NCI-H2081 treated with DMSO at 0.1 percent for 48 hours (cell line): ENCODE data around the gene GAGE13.
"Not testable (repeated sequence)": the region's sequence is repeated elsewhere in the genome, so short reads cannot be mapped to it uniquely, and the experiment has no call there.

Experiments
- DNase-seq: peaks from one replicate; lab custom pipeline; 2025; lab: John Stamatoyannopoulos, UW

Gene GAGE13

GRCh38 chrX:49331841-49332240 lies 459 bp downstream of the GAGE13 start:
- DNase-seq, result not testable (repeated sequence)

- DNase-seq, result not testable (repeated sequence)
These were observed 10.1 kb downstream of the GAGE13 start for GRCh38 chrX:49341449-49341848.

GRCh38 chrX:49344496-49345175 lies 13.3 kb downstream of the GAGE13 start:
- DNase-seq, result not testable (repeated sequence)

GRCh38 chrX:49345402-49345801 lies 14.0 kb downstream of the GAGE13 start:
- not testable (repeated sequence) for DNase-seq

GRCh38 chrX:49346150-49346549 lies 14.8 kb downstream of the GAGE13 start:
- not testable (repeated sequence) for DNase-seq
